GM21515 (cell line): ENCODE data around the gene RPS6KL1.
"Not testable (repeated sequence)": the region's sequence is repeated elsewhere in the genome, so short reads cannot be mapped to it uniquely, and the experiment has no call there.

ENCODE experiments used
- ATAC-seq: cut with Tn5 transposase; IDR thresholded peaks from one replicate; pipeline ENCODE4 v1.9.1; 2021; ENCODE audit not compliant: unreplicated experiment

The RPS6KL1 gene

DNA sequence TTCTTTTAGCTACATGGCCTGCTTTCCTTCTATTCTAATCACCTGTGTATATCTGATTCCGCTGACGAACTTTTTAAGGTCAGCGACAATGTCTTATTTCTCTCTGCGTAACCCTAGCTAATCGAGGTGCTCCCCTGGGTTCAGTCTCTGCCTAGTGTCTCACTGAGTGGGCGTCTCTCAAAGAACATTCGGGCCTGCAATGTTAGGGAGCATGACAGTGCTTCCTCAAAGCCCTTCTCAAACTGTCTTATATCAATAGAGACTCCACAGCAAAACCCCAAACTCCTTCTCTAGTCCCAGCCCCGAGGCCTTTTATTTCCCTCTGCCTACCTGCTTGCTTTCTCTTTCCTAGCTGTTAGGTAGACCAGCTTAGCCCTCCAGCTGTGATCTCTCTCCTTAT, 13.7 kb upstream of the RPS6KL1 start:
- no peak for ATAC-seq

DNA sequence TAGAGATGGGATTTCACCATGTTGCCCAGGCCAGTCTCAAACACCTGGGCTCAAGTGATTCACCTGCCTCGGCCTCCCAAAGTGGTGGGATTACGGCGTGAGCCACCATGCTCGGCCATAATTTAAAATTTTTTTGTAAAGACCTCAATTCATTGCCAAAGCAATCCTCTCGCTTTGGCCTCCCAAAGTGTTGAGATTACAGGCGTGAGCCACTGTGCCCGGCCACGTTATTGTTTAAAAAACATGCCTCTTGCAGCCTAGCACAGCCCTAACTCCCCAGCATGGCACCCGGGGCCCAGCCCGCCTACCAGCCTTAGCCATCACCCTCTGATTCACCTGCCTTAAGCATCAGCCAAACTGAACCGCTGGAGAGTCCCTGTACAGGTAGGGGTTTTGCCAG, 13.1 kb upstream of the RPS6KL1 start:
- ATAC-seq, result no peak

DNA sequence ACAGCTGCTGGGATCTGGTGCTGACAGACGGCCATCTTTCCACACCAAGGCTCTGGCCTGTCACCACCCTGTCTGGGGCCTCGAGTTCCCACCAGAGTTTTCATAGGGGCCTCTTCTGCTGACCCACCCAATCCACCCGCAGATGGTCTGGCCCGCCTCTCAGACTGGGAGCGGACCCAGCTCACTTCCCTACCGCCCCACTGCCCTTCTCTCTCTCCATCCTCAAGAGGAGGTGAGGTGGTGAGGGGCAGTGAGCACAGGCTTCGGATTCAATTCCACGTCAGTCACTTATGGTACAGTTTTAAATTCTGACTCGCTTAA, 12.3 kb upstream of the RPS6KL1 start:
- no peak for ATAC-seq

DNA sequence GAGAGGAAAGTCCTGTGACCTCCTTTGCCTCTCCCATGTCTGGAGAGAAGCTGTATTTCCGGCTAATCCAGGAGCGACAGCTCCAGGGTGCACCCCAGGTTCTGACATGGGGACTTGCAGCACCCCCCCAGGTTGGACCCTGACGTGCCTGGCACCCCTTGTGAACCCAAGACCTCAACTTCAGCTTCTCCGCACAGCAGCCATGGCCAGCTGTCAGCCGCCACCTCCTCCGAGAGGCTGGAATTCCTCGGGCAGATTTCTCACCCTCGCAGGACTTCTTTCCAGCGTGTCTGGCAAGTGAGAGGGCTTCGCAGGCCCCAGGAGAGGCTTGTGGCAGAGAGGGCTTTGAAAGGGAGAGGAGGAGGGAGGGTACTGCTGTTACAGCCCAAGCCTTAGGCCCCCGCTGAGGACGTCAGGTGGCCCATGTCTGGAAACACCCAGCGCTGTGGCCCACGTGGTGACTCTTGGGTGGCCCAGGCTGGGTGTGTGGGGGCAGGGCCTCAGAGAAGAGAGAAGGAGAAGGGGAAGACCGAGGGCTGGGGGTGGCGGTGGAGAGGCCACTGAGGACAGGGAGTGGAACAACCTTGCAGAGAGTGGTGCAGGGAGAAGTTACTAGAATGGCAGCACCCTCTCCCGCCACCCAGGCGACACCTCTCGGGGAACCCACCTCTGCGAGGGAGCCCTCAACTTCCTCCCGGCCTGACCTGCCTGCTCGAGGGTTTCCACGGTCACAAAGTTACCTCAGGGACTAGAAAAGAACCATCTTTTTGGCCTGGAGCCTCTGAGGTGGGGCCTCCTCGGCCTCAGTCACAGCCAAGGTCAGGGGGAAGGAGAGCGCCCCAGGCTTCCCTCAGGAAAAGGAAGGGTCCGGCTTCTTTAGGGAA, 11.7 kb upstream of the RPS6KL1 start:
- no peak for ATAC-seq

DNA sequence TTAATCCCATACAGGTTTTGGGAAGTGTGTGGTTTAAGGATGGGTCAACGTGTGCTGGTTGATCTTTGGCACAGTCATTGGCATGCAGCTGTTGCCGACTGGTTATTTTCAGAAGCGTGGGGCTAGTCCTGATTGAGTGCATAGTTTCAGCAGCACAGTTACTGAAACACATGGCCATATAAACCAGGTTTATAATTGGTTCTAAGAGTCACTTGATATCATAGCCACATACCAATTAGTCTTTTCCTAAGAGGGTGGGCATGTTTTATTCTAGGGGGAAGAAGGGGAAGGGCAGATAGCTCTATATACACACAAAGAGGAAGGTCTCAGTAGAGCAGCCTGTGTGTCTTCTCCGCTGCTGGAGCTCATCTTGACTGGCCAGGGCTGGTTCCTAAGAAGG, 11.0 kb upstream of the RPS6KL1 start:
- no peak for ATAC-seq

DNA sequence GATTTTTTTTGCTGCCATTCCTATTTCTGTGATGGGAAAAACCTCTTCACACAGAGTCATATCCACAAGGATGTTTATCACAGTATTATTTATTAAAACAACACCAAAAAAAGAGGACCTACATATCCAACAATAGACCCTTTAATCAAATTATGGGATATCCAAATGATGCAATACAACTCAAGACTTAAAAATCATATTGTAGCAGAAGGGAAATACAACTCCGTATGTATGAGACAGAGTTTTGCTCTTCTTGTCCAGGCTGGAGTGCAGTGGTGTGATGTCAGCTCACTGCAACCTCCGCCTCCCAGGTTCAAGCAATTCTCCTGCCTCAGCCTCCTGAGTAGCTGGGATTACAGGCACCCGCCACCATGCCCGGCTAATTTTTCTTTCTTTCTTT, 9.9 kb upstream of the RPS6KL1 start:
- not testable (repeated sequence) for ATAC-seq

DNA sequence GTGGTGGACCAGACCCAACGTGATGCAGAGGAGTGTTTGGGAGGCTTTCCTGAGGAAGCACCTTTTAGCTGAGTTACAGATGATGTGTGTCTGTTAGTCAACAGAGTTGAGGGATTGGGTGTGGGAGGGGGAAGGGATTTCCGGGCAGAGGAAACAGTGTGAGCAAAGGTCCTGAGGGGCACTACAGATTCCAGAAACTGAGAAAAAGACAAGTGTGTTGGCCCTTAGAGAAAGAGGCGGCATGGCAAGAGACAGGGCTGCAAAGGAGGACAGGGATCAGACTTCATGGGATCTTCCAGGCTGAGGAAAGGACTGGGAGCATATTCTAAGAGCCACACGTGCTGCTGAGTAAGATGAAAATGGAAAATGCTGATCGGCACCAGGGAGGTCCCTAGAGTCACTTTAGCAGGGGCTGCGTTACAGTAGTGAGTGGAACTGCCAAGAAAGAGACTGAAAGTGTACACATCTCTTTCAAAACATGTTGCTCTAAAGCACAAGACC, 9.4 kb upstream of the RPS6KL1 start:
- ATAC-seq, result no peak

DNA sequence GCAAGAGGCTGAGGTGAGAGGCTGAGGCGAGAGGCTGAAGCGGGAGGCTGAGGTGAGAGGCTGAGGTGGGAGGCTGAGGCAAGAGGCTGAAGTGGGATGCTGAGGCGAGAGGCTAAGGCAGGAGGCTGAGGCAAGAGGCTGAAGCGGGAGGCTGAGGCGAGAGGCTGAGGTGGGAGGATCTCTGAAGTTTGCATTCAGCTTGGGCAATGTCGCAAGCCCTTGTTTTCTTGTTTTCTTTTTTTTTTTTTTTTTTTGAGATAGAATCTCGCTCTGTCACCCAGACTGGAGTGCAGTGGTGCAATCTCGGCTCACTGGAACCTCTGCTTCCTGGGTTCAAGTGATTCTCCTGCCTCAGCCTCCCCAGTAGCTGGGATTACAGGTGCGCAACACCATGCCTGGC, 8.7 kb upstream of the RPS6KL1 start:
- ATAC-seq, result not testable (repeated sequence)

DNA sequence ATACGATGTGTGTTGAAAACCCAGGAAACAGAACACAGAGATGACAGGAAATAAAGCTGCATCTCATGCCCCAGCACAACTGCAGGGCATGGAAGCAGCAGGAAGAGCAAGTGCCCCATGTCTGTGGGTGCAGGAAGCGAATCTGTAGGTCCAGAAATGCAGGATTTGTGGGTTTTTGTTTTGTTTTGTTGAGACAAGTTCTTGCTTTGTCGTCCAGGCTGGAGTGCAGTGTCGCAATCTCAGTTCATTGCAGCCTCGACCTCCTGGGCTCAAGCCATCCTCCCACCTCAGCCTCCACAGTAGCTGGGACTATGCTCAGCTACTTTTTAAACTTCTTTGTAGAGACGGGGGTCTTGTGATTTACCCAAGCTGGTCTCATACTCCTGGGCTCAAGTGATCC, 6.2 kb upstream of the RPS6KL1 start:
- ATAC-seq, result no peak

DNA sequence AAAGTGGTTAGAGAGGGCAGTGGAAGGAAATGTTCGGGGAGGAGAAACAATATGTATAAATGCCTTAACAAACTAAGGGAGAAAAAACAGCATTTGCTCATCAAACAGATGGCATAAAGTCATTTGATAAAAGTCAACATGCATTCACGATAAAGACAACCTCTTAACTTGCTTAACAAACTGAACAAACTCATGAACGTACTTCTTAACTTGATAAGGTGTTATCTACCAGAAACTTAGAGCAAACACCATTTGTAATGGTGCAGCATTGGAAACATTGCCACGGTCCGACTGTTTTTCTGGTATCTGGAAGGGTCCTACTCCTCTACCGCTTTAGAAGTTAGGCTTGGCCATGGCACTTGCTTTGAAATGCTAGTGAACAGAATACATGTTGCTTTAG, 4.2 kb upstream of the RPS6KL1 start:
- ATAC-seq, result no peak

DNA sequence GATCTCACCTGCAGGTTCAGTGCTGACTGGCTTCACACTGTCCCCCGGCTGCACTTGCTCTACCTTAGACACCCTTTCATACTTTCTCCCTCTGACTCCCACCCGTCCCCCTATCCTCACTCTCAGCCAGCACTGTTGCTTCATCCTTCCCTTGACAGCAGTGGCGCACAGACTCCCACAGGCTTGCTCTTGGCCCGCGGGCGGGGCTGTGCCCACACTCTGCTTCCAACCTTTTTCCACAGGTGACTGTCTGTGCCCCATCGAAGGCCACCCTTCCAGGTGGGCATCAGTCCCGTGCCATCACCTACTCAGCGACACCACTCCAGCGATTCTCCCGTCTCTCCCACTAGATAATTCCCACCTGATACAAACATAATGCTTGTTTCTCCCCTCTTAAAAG, 1.0 kb upstream of the RPS6KL1 start:
- ATAC-seq, result no peak

DNA sequence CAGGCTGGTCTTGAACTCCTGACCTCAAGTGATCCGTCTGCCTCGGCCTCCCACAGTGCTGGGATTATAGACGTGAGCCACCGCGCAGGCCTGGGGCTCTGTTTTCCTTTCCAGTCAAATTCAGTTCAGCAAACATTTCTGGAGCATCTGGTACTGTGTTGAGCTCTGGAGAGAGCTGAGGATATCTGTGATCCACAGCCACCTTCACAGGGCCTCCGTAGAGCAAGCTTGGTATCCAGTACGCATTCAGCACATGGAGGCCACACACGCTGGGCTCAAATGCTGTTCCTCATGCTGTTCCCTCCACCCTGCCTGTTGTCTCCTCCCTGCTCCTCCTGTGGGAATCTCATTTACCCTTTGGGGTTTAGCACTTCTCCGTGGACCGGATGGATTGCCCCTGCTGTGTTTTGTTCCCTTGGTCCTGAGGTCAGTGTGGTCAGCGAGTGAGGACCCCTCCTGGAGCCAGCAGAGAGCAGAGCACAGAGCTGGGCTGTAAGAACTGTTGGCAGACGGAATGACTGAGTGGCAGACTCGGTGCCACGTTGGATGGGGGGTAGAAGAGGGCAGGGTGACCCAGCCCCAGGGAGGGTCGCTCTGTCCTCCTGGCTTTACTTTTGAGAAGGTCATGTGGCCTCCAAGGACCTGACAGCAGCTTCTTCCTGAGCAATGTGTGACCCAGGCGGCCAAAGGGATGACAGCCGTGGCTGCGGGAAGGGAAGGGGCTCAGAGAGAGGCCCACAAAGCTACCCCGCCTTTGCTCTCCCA, 891 bp downstream of the RPS6KL1 start:
- no peak for ATAC-seq

DNA sequence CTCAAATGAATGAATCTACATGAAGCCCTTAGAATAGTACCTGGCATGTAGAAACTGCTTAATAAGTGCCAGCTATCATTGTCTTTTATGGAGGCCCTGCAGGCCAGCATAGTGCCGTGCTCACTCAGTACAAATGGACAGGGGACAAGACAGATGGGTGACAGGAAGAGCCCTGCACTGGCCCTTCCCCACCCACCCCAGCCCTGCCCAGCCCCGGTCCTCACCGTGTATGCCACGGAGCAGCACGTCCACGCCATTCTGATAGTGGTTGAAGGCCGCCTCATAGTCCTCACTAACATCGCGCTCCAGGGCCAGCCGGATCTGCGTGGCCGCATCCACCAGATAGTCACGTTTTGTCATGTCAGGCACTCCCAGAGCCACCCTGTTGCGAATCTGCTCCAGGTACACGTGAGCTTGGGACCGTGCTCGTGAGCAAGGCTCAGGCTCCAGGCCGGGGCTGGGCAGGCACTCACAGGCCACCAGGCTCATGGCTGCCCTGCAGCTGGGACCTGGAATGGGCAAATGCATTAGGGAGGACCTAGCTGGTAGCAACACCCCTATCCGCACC, 1.9 kb downstream of the RPS6KL1 start:
- ATAC-seq, result no peak

DNA sequence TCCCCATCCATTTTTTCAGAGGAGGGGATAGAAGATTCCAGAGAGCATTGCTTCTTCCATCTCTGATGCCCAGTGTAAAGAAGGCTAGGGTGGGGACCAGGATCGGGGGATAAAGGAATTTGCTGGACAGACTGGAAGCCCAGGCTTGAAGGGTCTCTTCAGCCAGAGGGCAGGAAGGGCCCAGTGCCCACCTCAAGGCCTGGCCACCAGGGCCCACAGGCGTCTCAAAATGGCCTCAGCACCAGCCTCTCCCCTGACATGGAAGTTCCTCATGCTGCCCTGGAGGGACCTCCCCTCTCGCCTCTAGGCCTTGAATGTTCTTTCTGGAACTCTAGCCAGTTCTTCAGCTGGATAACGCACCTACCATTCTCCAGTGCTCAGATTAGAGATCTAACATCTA, 2.8 kb downstream of the RPS6KL1 start:
- ATAC-seq, result no peak

DNA sequence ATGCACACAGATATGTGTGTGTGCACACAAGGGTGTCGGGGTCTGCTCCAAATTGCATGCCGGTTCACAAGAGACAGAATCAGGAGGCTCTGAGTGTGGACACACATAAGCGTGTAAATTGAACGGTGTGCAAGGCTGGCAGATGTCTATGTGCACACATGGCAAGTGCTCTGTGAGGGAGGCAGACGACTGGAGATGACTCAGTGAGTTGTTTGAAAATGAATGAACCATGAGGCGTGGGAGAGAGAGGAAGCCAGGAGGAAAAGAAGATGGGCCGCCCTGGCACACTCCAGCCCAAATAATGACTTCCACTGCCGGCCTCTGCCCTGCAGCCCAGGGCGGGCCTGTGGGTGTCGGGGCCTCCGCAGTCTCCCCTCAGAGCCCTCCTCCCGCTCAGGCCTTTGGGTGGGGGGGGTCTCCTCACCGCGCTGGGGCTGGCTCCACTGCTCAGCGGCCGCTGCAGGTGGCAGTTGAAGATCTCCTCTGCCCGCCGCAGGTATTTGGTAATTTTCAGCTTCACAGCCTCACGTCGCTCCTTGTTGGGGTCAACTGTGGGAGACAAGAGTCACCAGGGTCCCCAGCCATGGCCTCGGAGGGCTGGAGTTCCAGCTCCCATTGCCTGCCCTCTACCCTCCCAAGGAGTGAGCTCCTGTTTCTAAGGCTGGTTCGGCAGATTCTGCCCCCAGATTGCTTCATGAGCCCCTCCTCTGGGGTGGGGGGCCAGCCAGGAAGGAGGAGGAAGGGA, 3.5 kb downstream of the RPS6KL1 start:
- no peak for ATAC-seq

DNA sequence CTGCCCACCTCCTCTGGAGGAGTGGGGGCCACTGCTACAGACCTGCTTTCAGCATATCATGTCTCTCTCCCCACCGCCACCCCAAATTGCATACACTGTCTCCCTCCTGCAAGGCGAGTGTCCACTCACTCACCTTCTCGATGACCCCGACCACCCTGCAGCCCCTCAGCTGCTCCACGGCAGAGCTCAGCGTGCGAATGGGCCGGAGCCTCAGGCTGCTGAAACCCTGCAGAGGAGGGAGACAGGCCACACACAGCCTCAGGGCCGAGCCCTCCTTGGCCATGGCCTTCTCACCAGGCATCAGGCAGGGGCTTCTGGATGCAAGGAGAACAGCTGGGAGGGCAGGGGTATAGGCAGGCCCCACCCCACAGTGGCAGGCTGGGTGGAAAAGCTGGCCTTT, 4.7 kb downstream of the RPS6KL1 start:
- no peak for ATAC-seq

DNA sequence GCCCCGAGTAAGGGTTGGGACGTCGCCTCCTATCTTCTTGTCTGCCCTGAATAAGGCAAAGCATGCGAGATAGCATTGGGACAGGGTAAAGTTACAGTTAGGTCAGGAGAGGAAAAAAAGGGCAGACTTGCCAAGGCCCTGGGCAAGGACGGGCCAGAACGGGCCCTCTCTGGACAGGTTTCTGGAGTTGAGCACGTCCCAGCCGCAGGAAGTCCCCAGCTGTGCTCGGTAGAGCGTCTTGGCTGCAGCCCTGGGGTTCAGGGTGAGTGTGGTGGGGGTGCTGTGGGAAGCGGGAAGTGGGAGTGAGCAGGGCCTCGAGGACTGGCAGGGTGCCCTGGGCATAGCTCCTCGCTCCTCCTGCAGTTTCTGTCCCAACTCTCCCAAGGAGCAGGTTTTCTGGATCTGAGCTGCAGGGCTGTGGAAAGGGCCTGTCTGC, 5.4 kb downstream of the RPS6KL1 start:
- no peak for ATAC-seq

DNA sequence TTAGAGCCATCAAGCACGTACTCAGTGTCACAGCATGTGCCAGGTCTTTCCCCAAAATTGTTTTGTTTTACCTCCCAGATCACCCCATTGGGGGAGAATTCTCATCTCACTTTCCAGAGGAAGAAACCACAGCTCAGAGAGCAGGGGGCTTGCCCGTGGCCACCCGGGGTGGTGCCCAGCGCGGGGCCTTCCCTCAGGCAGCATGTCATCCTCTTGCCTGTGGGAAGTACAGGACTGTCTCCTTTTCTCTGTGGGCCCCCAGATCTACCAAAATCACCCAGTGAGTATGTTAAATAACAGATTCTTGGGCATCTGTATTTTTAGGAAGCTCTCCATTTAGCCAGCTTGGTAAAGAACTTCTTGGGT, 5.9 kb downstream of the RPS6KL1 start:
- no peak for ATAC-seq

DNA sequence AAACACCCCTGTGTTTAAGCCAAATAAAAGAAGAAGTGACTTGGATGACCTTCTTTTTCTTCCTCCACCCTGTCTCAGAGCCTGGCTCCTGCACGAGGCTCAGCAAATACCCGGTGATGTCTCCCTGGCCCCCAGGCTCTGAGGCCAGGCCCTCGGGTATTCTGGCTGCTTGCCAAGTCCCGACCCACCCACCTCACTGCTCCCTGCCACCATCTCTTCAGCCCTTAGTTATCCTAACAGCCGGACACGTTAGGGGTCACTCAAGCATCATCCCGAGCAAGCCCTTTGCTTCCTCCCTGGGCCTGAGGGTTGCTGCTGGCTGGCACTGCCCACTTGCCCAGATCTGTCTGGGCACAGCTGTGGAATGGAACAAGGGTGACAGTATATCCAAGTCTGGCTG, 7.2 kb downstream of the RPS6KL1 start:
- no peak for ATAC-seq

DNA sequence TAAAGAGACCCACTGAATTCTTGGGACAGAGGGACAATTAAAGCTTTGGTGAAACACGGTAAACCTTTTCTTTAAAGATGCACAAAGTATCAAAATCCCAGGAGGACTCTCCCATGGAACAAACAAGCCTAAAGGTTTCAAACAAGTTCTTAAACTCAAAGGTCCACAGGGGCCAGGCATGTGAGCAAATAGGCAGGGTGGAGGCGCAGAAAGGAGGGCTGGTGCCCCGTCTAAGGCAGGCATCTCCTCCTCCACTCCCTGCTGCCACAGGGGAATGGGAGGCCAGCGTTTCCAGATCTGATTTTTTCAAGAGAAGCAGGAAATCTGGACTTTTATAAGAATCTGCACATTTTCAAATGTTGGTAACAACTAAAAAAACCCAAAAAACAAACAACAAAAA, 7.6 kb downstream of the RPS6KL1 start:
- ATAC-seq, result no peak

DNA sequence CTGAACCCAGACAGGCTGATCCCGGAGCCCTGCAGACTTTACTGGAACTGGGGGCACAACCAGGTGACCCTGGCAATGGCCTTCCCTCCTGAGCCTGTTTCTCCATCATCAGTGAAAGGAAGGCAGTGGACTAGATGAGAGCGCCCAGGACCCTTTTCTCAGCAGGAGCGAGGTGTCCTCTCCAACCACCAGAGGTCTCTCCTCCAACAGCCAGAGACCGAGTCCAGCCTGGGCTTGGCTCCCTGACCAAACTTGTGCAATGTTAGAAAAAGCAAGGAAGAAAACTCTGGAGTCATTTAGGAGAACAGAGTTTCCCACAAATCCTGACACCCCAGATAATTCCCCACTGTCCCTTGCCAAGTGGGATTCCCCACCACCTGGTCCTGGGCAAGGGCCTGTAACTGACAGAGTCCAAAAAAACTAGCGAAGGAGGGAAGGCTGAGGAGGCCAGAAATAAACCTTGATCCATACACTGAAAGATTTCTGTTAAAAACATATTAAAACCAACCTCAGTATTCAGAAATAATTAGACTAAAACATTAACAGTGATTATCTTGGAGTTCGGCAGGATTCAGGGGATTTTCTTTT, 9.0 kb downstream of the RPS6KL1 start:
- ATAC-seq, result no peak
